HEK293 (cell line): Measurements from ENCODE around the gene GPBP1.

Experiments
- CTCF ChIA-PET: fragments of 350-600 bp; formaldehyde crosslinking; extraction: SDS; loops from one replicate; lab custom pipeline; 2021; ENCODE audit warnings: antibody characterized with exemption; lab: Yijun Ruan, JAX
- POLR2A ChIA-PET: fragments of 300-600 bp; formaldehyde crosslinking; extraction: SDS; loops from one replicate; lab custom pipeline; 2020; ENCODE audit warnings: antibody characterized with exemption, inconsistent platforms; lab: Yijun Ruan, JAX
- H3K27ac ChIP-seq: fragments of 200-500 bp; sonication (Bioruptor generic); 2 replicates; pipeline ENCODE4 v1.5.1; 2014; ENCODE audit warnings: low read depth, low read length, control low read depth, inconsistent platforms; ENCODE audit errors: extremely low read depth
- H3K36me3 ChIP-seq, 2 experiments: fragments of 200-500 bp in 1 of 2; sonication (Bioruptor generic) in 1 of 2; 1 replicate in 1 of 2; 2 replicates in 1 of 2; pipeline ENCODE4 v1.5.1; 2014 to 2017; ENCODE audit warnings: inconsistent platforms in 2 of 2, low read length in 2 of 2; ENCODE audit not compliant: control insufficient read depth in 2 of 2, insufficient read depth in 1 of 2
- H3K4me1 ChIP-seq: fragments of 200-500 bp; sonication (Bioruptor generic); 2 replicates; pipeline ENCODE4 v1.5.1; 2014; ENCODE audit warnings: mild to moderate bottlenecking, low read length, inconsistent platforms; ENCODE audit not compliant: control insufficient read depth, insufficient read depth
- H3K4me3 ChIP-seq: 2 replicates; pipeline ENCODE4 v1.5.1; 2011; ENCODE audit warnings: low read depth, mild to moderate bottlenecking, control low read depth, low read length, moderate library complexity
- H3K9me3 ChIP-seq: fragments of 200-500 bp; sonication (Bioruptor generic); 2 replicates; pipeline ENCODE4 v1.5.1; 2014; ENCODE audit warnings: low read depth, low read length, inconsistent platforms; ENCODE audit not compliant: control insufficient read depth, insufficient read depth
- FEZF1 ChIP-seq: fragments of 450-650 bp; formaldehyde crosslinking; IDR thresholded peaks from 2 replicates; pipeline ENCODE4 v1.5.1; 2016; ENCODE audit warnings: missing biosample characterization, missing genetic modification characterization
- KLF1 ChIP-seq: fragments of 450-650 bp; formaldehyde crosslinking; IDR thresholded peaks from 2 replicates; pipeline ENCODE4 v1.5.1; 2016; ENCODE audit warnings: missing biosample characterization, missing genetic modification characterization
- KLF16 ChIP-seq: fragments of 450-650 bp; formaldehyde crosslinking; IDR thresholded peaks from 2 replicates; pipeline ENCODE4 v1.5.1; 2017; ENCODE audit warnings: missing biosample characterization, missing genetic modification characterization
- KLF9 ChIP-seq: fragments of 450-650 bp; formaldehyde crosslinking; IDR thresholded peaks from 2 replicates; pipeline ENCODE4 v1.5.1; 2016; ENCODE audit warnings: missing biosample characterization, missing genetic modification characterization, low read depth
- SALL2 ChIP-seq: fragments of 450-650 bp; formaldehyde crosslinking; IDR thresholded peaks from 2 replicates; pipeline ENCODE4 v1.5.0; 2017; ENCODE audit warnings: missing biosample characterization, mild to moderate bottlenecking, missing genetic modification characterization, borderline replicate concordance
- YY1 ChIP-seq: fragments of 450-650 bp; formaldehyde crosslinking; IDR thresholded peaks from 2 replicates; pipeline ENCODE4 v1.5.1; 2018; ENCODE audit warnings: missing biosample characterization, missing genetic modification characterization
- ZBTB1 ChIP-seq: fragments of 450-650 bp; formaldehyde crosslinking; IDR thresholded peaks from 2 replicates; pipeline ENCODE4 v1.5.1; 2016; ENCODE audit warnings: missing biosample characterization, missing genetic modification characterization
- ZNF10 ChIP-seq: fragments of 450-650 bp; formaldehyde crosslinking; IDR thresholded peaks from 2 replicates; pipeline ENCODE4 v1.5.1; 2017; ENCODE audit warnings: missing biosample characterization, missing genetic modification characterization
- ZNF169 ChIP-seq: fragments of 450-650 bp; formaldehyde crosslinking; IDR thresholded peaks from 2 replicates; pipeline ENCODE4 v1.5.1; 2016; ENCODE audit warnings: missing biosample characterization, missing genetic modification characterization
- ZNF174 ChIP-seq: fragments of 450-650 bp; formaldehyde crosslinking; IDR thresholded peaks from 2 replicates; pipeline ENCODE4 v1.5.0; 2017; ENCODE audit warnings: missing biosample characterization, mild to moderate bottlenecking, missing genetic modification characterization
- ZNF274 ChIP-seq, 2 experiments: fragments of 200-500 bp in 1 of 2; fragments of 450-650 bp in 1 of 2; sonication (Bioruptor generic) in 1 of 2; formaldehyde crosslinking in 1 of 2; IDR thresholded peaks; 2 replicates each; pipeline versions ENCODE4 v1.5.1 to v1.6.1; 2014 to 2016; ENCODE audit warnings: borderline replicate concordance in 1 of 2, inconsistent platforms in 1 of 2, low read length in 1 of 2, missing biosample characterization in 1 of 2, missing genetic modification characterization in 1 of 2
- ZNF292 ChIP-seq: fragments of 450-650 bp; formaldehyde crosslinking; IDR thresholded peaks from 2 replicates; pipeline ENCODE4 v1.5.1; 2016; ENCODE audit warnings: low read depth, missing biosample characterization, missing genetic modification characterization, borderline replicate concordance
- ZNF394 ChIP-seq: fragments of 450-650 bp; formaldehyde crosslinking; IDR thresholded peaks from 2 replicates; pipeline ENCODE4 v1.5.1; 2016; ENCODE audit warnings: missing biosample characterization, missing genetic modification characterization, mild to moderate bottlenecking, moderate library complexity, borderline replicate concordance
- ZNF404 ChIP-seq: fragments of 450-650 bp; formaldehyde crosslinking; IDR thresholded peaks from 2 replicates; pipeline ENCODE4 v1.5.1; 2017; ENCODE audit warnings: missing biosample characterization, missing genetic modification characterization
- ZNF560 ChIP-seq: fragments of 450-650 bp; formaldehyde crosslinking; IDR thresholded peaks from 2 replicates; pipeline ENCODE4 v1.5.1; 2017; ENCODE audit warnings: missing biosample characterization, missing genetic modification characterization, borderline replicate concordance
- ZNF777 ChIP-seq: fragments of 450-650 bp; formaldehyde crosslinking; IDR thresholded peaks from 2 replicates; pipeline ENCODE4 v1.5.1; 2017; ENCODE audit warnings: missing biosample characterization, missing genetic modification characterization, borderline replicate concordance
- TF ChIP-seq, protein P1 (sequence below): fragments of 450-650 bp; formaldehyde crosslinking; IDR thresholded peaks from 2 replicates; pipeline ENCODE4 v1.5.1; 2016; ENCODE audit warnings: missing biosample characterization, missing genetic modification characterization
- TF ChIP-seq, protein P2 (sequence below): fragments of 450-650 bp; formaldehyde crosslinking; IDR thresholded peaks from 2 replicates; pipeline ENCODE4 v1.5.1; 2016; ENCODE audit warnings: missing biosample characterization, missing genetic modification characterization
- TF ChIP-seq, protein P3 (sequence below): fragments of 450-650 bp; formaldehyde crosslinking; IDR thresholded peaks from 2 replicates; pipeline ENCODE4 v1.5.1; 2016; ENCODE audit warnings: missing biosample characterization, missing genetic modification characterization
- TF ChIP-seq, protein P4 (sequence below): fragments of 450-650 bp; formaldehyde crosslinking; IDR thresholded peaks from 2 replicates; pipeline ENCODE4 v1.5.1; 2016; ENCODE audit warnings: missing biosample characterization, missing genetic modification characterization
- TF ChIP-seq, protein P5 (sequence below): fragments of 450-650 bp; formaldehyde crosslinking; optimal IDR thresholded peaks from 2 replicates; pipeline ENCODE3; 2016; ENCODE audit warnings: missing biosample characterization, mild to moderate bottlenecking, missing genetic modification characterization

The GPBP1 gene, protein sequence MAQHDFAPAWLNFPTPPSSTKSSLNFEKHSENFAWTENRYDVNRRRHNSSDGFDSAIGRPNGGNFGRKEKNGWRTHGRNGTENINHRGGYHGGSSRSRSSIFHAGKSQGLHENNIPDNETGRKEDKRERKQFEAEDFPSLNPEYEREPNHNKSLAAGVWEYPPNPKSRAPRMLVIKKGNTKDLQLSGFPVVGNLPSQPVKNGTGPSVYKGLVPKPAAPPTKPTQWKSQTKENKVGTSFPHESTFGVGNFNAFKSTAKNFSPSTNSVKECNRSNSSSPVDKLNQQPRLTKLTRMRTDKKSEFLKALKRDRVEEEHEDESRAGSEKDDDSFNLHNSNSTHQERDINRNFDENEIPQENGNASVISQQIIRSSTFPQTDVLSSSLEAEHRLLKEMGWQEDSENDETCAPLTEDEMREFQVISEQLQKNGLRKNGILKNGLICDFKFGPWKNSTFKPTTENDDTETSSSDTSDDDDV

DNA sequence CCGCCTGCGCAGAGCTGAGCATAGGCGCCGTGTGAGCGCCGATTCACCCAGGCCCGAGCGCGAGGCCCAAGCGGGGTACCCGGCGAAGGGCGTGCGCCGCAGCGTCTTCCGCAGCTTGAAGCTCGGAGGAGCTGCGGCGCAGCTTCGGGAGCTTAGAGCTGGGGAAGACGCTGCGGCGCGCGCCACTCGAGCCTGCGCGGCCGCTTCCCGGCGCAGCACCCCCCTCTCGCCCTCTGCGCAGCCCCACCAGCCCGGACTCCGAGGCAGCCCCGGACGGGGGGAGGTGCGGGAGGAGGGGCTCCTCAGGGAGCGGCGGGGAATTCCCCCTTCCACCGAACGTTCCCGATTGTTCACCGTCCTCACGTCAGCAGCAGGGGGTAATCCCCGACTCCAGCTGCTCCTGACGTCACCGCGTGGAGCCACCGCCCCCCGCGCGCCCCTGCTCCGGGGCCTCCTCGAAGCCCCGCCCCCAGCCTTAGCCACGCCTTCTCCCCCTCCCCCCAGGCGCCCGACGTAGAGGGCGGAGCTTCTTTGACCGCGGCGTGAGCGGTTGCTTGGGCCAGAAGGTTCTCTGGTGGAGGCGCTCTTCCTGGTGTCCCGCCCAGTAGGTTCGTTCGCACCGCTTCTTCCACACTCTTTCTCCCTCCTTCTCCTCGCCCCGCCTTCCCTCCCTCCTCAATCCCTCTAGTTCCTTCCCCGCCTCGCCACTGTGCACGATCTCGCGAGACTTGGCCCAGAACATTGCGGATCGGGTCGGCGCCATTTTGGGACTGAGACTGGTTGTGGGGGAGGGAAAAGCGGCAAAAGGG, at the start of gene GPBP1:
Gene GPBP1, plus strand, starts transcription at position 741 of the 809 bp plus-strand sequence. CDS start 40,072 bp downstream, outside the sequence.
- Histone ChIP-seq H3K9me3 (no peaks in the 10 kb centered on the region), H3K4me1 (no peaks in the 10 kb centered on the region), H3K36me3 (peaks cover 3 to 20% of the 10 kb centered on the region in 2 experiments; a peak in 2 of 3 replicates), H3K27ac (peak within 1 kb of the TSS; percentile 100), H3K4me3 (peak within 1 kb of the TSS; percentile 95)
- ChIA-PET CTCF (interaction anchor here (0.8 kb wide), 1 partner anchor 177 kb away, joined by 4 read pairs; no protein-coding TSS in a partner anchor), POLR2A (interaction anchor here (0.6 to 1.5 kb wide), 13 partner anchors 13 to 487 kb away, joined by 3 to 25 read pairs (median 3); partner anchors contain the start of gene SETD9)
- peak; percentile 87 for TF ChIP-seq KLF9 (tag by site-specific recombination)
- TF ChIP-seq ZNF292, result no peak
- TF ChIP-seq ZNF169 (tag by site-specific recombination), result no peak
- TF ChIP-seq KLF1 (tag by site-specific recombination), result peak; percentile 79
- TF ChIP-seq ZBTB1, result 0 out of 2 replicates have a peak, but pooled peaks have one; percentile 70
- TF ChIP-seq, protein P1, sequence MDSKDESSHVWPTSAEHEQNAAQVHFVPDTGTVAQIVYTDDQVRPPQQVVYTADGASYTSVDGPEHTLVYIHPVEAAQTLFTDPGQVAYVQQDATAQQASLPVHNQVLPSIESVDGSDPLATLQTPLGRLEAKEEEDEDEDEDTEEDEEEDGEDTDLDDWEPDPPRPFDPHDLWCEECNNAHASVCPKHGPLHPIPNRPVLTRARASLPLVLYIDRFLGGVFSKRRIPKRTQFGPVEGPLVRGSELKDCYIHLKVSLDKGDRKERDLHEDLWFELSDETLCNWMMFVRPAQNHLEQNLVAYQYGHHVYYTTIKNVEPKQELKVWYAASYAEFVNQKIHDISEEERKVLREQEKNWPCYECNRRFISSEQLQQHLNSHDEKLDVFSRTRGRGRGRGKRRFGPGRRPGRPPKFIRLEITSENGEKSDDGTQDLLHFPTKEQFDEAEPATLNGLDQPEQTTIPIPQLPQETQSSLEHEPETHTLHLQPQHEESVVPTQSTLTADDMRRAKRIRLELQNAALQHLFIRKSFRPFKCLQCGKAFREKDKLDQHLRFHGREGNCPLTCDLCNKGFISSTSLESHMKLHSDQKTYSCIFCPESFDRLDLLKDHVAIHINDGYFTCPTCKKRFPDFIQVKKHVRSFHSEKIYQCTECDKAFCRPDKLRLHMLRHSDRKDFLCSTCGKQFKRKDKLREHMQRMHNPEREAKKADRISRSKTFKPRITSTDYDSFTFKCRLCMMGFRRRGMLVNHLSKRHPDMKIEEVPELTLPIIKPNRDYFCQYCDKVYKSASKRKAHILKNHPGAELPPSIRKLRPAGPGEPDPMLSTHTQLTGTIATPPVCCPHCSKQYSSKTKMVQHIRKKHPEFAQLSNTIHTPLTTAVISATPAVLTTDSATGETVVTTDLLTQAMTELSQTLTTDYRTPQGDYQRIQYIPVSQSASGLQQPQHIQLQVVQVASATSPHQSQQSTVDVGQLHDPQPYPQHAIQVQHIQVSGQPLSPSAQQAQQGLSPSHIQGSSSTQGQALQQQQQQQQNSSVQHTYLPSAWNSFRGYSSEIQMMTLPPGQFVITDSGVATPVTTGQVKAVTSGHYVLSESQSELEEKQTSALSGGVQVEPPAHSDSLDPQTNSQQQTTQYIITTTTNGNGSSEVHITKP (tag by site-specific recombination), result 0 out of 2 replicates have a peak, but pooled peaks have one; percentile 45
- TF ChIP-seq, protein P2, sequence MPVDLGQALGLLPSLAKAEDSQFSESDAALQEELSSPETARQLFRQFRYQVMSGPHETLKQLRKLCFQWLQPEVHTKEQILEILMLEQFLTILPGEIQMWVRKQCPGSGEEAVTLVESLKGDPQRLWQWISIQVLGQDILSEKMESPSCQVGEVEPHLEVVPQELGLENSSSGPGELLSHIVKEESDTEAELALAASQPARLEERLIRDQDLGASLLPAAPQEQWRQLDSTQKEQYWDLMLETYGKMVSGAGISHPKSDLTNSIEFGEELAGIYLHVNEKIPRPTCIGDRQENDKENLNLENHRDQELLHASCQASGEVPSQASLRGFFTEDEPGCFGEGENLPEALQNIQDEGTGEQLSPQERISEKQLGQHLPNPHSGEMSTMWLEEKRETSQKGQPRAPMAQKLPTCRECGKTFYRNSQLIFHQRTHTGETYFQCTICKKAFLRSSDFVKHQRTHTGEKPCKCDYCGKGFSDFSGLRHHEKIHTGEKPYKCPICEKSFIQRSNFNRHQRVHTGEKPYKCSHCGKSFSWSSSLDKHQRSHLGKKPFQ (tag by site-specific recombination), result no peak; the same call in 1 of the 2 replicates
- TF ChIP-seq ZNF777 (tag by site-specific recombination), result no peak
- TF ChIP-seq, protein P3, sequence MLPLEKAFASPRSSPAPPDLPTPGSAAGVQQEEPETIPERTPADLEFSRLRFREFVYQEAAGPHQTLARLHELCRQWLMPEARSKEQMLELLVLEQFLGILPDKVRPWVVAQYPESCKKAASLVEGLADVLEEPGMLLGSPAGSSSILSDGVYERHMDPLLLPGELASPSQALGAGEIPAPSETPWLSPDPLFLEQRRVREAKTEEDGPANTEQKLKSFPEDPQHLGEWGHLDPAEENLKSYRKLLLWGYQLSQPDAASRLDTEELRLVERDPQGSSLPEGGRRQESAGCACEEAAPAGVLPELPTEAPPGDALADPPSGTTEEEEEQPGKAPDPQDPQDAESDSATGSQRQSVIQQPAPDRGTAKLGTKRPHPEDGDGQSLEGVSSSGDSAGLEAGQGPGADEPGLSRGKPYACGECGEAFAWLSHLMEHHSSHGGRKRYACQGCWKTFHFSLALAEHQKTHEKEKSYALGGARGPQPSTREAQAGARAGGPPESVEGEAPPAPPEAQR (tag by site-specific recombination), result 0 out of 2 replicates have a peak, but pooled peaks have one; percentile 27
- no peak for TF ChIP-seq SALL2 (tag by site-specific recombination)
- TF ChIP-seq, protein P4, sequence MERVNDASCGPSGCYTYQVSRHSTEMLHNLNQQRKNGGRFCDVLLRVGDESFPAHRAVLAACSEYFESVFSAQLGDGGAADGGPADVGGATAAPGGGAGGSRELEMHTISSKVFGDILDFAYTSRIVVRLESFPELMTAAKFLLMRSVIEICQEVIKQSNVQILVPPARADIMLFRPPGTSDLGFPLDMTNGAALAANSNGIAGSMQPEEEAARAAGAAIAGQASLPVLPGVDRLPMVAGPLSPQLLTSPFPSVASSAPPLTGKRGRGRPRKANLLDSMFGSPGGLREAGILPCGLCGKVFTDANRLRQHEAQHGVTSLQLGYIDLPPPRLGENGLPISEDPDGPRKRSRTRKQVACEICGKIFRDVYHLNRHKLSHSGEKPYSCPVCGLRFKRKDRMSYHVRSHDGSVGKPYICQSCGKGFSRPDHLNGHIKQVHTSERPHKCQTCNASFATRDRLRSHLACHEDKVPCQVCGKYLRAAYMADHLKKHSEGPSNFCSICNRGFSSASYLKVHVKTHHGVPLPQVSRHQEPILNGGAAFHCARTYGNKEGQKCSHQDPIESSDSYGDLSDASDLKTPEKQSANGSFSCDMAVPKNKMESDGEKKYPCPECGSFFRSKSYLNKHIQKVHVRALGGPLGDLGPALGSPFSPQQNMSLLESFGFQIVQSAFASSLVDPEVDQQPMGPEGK (tag by site-specific recombination), result peak; percentile 98
- no peak for TF ChIP-seq ZNF404 (tag by site-specific recombination)
- peak; percentile 86; the same call in 1 of the 2 replicates for TF ChIP-seq ZNF394
- TF ChIP-seq ZNF560 (tag by site-specific recombination), result no peak
- TF ChIP-seq, protein P5, sequence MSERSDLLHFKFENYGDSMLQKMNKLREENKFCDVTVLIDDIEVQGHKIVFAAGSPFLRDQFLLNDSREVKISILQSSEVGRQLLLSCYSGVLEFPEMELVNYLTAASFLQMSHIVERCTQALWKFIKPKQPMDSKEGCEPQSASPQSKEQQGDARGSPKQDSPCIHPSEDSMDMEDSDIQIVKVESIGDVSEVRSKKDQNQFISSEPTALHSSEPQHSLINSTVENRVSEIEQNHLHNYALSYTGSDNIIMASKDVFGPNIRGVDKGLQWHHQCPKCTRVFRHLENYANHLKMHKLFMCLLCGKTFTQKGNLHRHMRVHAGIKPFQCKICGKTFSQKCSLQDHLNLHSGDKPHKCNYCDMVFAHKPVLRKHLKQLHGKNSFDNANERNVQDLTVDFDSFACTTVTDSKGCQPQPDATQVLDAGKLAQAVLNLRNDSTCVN (tag by site-specific recombination), result peak; percentile 93
- TF ChIP-seq ZNF274 (IDR thresholded peaks at IDR 0.05; ENCODE audit: low read length), result no peak
- no peak for TF ChIP-seq ZNF274 (tag by site-specific recombination; IDR thresholded peaks at IDR 0.05; ENCODE audit: borderline replicate concordance)
- no peak for TF ChIP-seq ZNF174 (tag by site-specific recombination)
- TF ChIP-seq ZNF10 (tag by site-specific recombination), result peak; percentile 17; the same call in 1 of the 2 replicates
- TF ChIP-seq KLF16 (tag by site-specific recombination), result peak; percentile 56
- peak; percentile 93 for TF ChIP-seq YY1 (tag by site-specific recombination)
- TF ChIP-seq FEZF1, result peak; percentile 49; the same call in 1 of the 2 replicates
